Endodermal cell (in vitro differentiated cells): ENCODE measurements around the gene UBASH3A. TPM values are rescaled to one million over a fixed set of nuclear protein-coding genes. Genes with fewer than 3 reads are reported as not detected.

ENCODE experiments used
- DNase-seq: peaks from one replicate; pipeline ENCODE4 v3.0.0-alpha.2; 2017
- H3K27ac ChIP-seq: 2 replicates; pipeline ENCODE4 v1.5.1; 2013; ENCODE audit warnings: mild to moderate bottlenecking, low read depth, low read length, moderate library complexity
- H3K27me3 ChIP-seq: 2 replicates; pipeline ENCODE4 v1.6.1; 2013; ENCODE audit warnings: mild to moderate bottlenecking, low read length, moderate library complexity; ENCODE audit not compliant: insufficient read depth, control insufficient read depth, poor library complexity, severe bottlenecking
- H3K36me3 ChIP-seq: 2 replicates; pipeline ENCODE4 v1.7.0; 2013; ENCODE audit warnings: mild to moderate bottlenecking, low read length, moderate library complexity; ENCODE audit not compliant: control insufficient read depth, insufficient read depth
- H3K4me1 ChIP-seq: one replicate; pipeline ENCODE4 v1.7.0; 2013; ENCODE audit warnings: low read length; ENCODE audit not compliant: control insufficient read depth, insufficient read depth
- H3K4me3 ChIP-seq: 2 replicates; pipeline ENCODE4 v1.5.1; 2013; ENCODE audit warnings: mild to moderate bottlenecking, low read length, moderate library complexity
- H3K9ac ChIP-seq: 2 replicates; pipeline ENCODE4 v1.6.1; 2013; ENCODE audit warnings: mild to moderate bottlenecking, low read length, moderate library complexity; ENCODE audit not compliant: poor library complexity, severe bottlenecking; ENCODE audit errors: extremely low read depth
- H3K9me3 ChIP-seq: 2 replicates; pipeline ENCODE4 v1.6.1; 2013; ENCODE audit warnings: mild to moderate bottlenecking, low read length, moderate library complexity; ENCODE audit not compliant: control insufficient read depth
- H3K27ac Mint-ChIP-seq: 2 replicates; pipeline ENCODE4 v1.8.0; 2020; ENCODE audit warnings: mixed read lengths
- H3K27me3 Mint-ChIP-seq: 2 replicates; pipeline ENCODE4 v1.8.0; 2021; ENCODE audit warnings: mild to moderate bottlenecking, mixed read lengths; ENCODE audit not compliant: insufficient read depth
- H3K36me3 Mint-ChIP-seq: 2 replicates; pipeline ENCODE4 v1.8.0; 2020; ENCODE audit warnings: low read depth, mixed read lengths
- H3K4me1 Mint-ChIP-seq: 2 replicates; pipeline ENCODE4 v1.8.0; 2020; ENCODE audit warnings: mixed read lengths
- H3K4me3 Mint-ChIP-seq: 2 replicates; pipeline ENCODE4 v1.8.0; 2020; ENCODE audit warnings: mild to moderate bottlenecking, moderate library complexity, mixed read lengths
- H3K9me3 Mint-ChIP-seq: 2 replicates; pipeline ENCODE4 v1.8.0; 2020; ENCODE audit warnings: mild to moderate bottlenecking, mixed read lengths
- WGBS, 2 experiments: methylation state at CpG; one replicate each; pipeline versions ENCODE4 v1.1.5 to v1.1.7; 2013; ENCODE audit warnings: missing lambda C conversion rate in 2 of 2, mixed read lengths in 1 of 2; ENCODE audit not compliant: insufficient coverage in 1 of 2, insufficient read length in 1 of 2; 5-methylcytosine and 5-hydroxymethylcytosine counted together
- total RNA-seq, 2 donors: library from RNA; stranded (reverse); fragmentation: NEBNext Ultra II Directional in 1 of 2; extraction: Animal tissue kit (Norgen Biotek cat#: 25700) in 1 of 2; gene quantifications; 2 replicates in 1 of 2; 3 replicates in 1 of 2; pipeline ENCODE4 v1.2.1, GENCODE V29; 2021
- TF ChIP-seq, protein P1 (sequence below): fragments of 200-600 bp; sonication (generic); conservative IDR thresholded peaks from 2 replicates; pipeline ENCODE4 v1.5.0; 2021; ENCODE audit warnings: antibody characterized with exemption, mild to moderate bottlenecking

The UBASH3A gene
- total RNA-seq, 2 donors from 2014 or later = not detected

DNA sequence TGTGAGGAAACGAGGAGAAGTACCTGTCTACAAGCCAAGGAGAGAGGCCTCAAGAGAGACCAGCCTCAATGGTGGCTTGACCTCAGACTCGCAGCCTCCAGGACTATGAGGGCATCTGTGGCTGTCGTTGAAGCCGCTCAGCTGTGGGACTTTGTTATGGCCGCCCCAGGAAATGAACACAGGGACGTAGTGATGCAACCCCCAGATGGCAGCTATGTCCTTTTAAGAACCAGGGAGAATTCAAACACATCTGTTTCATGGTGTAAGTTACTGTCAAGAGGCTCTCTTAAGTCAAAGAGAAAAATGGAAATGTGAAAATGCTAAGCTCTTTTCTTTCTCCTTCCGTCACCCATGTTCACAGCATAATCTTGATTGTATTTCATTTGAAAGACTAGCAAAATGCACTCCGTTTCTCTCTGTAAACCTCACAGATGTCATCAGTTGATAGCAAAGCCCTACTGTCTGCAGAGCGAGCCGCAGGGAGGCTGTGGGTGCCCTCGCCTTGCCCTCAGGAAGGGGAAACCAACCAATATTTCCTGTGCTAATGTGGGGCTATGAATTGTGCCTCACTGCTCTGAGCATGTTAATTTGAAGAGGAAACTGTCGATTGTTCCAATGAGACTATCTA, 21.3 kb downstream of the UBASH3A start:
- no peaks in the 10 kb centered on the region for H3K36me3 ChIP-seq
- Mint-ChIP-seq H3K9me3 (no peaks in the 10 kb centered on the region), H3K4me1 (no peaks in the 10 kb centered on the region), H3K36me3 (no peaks in the 10 kb centered on the region), H3K27ac (no peak overlapping the region), H3K4me3 (no peak overlapping the region), H3K27me3 (peaks cover 14% of the 10 kb centered on the region)
- peaks cover 3% of the 10 kb centered on the region for H3K27me3 ChIP-seq
- no peak overlapping the region for H3K4me3 ChIP-seq
- WGBS, 2 experiments = 91 to 92% methylated on average over 12 of the region's 12 CpGs
- no peak for DNase-seq
- no peak overlapping the region for H3K9ac ChIP-seq
- H3K9me3 ChIP-seq = no peaks in the 10 kb centered on the region
- H3K27ac ChIP-seq = no peak overlapping the region
- TF ChIP-seq, protein P1, sequence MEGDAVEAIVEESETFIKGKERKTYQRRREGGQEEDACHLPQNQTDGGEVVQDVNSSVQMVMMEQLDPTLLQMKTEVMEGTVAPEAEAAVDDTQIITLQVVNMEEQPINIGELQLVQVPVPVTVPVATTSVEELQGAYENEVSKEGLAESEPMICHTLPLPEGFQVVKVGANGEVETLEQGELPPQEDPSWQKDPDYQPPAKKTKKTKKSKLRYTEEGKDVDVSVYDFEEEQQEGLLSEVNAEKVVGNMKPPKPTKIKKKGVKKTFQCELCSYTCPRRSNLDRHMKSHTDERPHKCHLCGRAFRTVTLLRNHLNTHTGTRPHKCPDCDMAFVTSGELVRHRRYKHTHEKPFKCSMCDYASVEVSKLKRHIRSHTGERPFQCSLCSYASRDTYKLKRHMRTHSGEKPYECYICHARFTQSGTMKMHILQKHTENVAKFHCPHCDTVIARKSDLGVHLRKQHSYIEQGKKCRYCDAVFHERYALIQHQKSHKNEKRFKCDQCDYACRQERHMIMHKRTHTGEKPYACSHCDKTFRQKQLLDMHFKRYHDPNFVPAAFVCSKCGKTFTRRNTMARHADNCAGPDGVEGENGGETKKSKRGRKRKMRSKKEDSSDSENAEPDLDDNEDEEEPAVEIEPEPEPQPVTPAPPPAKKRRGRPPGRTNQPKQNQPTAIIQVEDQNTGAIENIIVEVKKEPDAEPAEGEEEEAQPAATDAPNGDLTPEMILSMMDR = no peak
- no peaks in the 10 kb centered on the region for H3K4me1 ChIP-seq

DNA sequence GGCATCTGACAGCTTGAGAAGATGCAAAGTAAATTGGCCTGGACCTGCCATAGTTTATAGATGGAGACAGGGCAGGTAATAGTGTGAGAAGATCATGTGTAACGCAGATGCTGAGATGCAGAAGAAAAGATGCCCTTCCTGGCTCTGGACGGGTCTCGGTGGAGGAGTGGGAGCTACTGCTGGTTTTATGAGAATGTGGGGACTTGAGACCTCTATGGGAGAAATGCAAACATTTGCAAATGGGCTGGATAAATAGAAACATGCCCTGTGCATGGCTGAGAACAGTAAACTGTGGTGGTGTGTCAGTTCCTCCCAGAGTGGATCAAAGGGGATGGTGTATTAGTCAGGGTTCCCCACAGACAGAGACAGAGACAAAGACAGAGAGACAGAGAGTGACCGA, 21.9 kb downstream of the UBASH3A start:
- Histone ChIP-seq H3K9me3 (no peaks in the 10 kb centered on the region), H3K4me1 (no peaks in the 10 kb centered on the region), H3K27ac (no peak overlapping the region), H3K36me3 (no peaks in the 10 kb centered on the region), H3K4me3 (no peak overlapping the region), H3K27me3 (peaks cover 3% of the 10 kb centered on the region), H3K9ac (no peak overlapping the region)
- no peak for DNase-seq
- 88 to 100% methylated on average over 2 to 4 of the region's 4 CpGs for WGBS, 2 experiments
- no peaks in the 10 kb centered on the region for H3K36me3 Mint-ChIP-seq
- TF ChIP-seq, protein P1 = no peak
- H3K27me3 Mint-ChIP-seq = peaks cover 14% of the 10 kb centered on the region
- no peaks in the 10 kb centered on the region for H3K4me1 Mint-ChIP-seq
- no peak overlapping the region for H3K4me3 Mint-ChIP-seq
- H3K27ac Mint-ChIP-seq = no peak overlapping the region
- H3K9me3 Mint-ChIP-seq = no peaks in the 10 kb centered on the region

DNA sequence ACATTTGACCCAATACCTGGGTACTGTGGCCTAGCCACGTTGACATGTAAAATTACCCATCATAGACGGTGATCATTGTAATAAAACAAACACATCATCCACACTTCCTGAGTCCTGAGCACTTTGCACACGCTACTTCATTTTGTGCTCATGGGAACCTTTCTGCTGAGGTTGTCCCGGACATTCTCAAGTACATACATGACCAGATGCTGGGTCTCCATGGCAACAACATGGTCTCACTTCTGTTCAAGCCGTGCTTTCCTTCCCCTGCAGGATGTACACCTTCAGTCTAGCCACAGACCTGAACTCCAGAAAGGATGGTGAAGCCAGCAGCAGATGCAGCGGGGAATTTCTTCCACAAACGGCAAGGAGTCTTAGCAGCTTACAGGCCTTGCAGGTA, 22.7 kb downstream of the UBASH3A start:
- H3K4me1 Mint-ChIP-seq = no peaks in the 10 kb centered on the region

More for the DNA sequence above, 22.7 kb downstream of the UBASH3A start:
- no peak for DNase-seq
- no peaks in the 10 kb centered on the region for H3K36me3 ChIP-seq
- Mint-ChIP-seq H3K27me3 (peaks cover 8% of the 10 kb centered on the region), H3K36me3 (no peaks in the 10 kb centered on the region), H3K27ac (no peak overlapping the region), H3K9me3 (no peaks in the 10 kb centered on the region), H3K4me3 (no peak overlapping the region)
- H3K27me3 ChIP-seq = peaks cover 3% of the 10 kb centered on the region
- H3K27ac ChIP-seq = no peak overlapping the region
- 89 to 90% methylated on average over 7 of the region's 7 CpGs for WGBS, 2 experiments
- H3K4me1 ChIP-seq = no peaks in the 10 kb centered on the region
- no peaks in the 10 kb centered on the region for H3K9me3 ChIP-seq
- TF ChIP-seq, protein P1 = no peak
- H3K9ac ChIP-seq = no peak overlapping the region
- no peak overlapping the region for H3K4me3 ChIP-seq
